ENCODE data around the gene ENPP3.
A peak's percentile ranks its signal among the peaks of the same experiment; 100 is the strongest.
"Not testable (repeated sequence)": the region's sequence is repeated elsewhere in the genome, so short reads cannot be mapped to it uniquely, and the experiment has no call there.

ENPP3 gene

GRCh38 chr6:131685266-131685780 is 48.2 kb downstream of the ENPP3 start:
- DNase-seq, result no peak
- TF ChIP-seq GATA1 (IDR thresholded peaks at IDR 0.05; ENCODE audit: low read depth, low read length) (no peak), POLR2A (IDR thresholded peaks at IDR 0.05; ENCODE audit: low read length) (no peak)

DNA sequence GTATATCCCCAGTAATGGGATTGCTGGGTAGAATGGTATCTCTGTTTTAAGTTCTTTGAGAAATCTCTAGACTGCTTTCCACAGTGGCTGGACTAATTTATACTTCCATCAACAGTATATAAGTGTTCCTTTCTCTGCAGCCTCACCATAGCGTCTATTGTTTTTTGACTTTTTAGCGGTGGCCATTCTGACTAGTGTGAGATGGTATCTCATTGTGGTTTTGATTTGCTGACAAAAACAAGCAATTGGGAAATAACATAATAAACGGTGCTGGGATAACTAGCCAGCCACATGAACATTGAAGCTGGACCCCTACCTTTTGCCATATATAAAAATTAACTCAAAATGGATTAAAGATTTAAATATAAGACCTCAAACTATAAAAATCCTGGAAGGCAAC is 49.9 kb downstream of the ENPP3 start:
- no peak for DNase-seq
- TF ChIP-seq POLR2A (IDR thresholded peaks at IDR 0.05; ENCODE audit: low read length) (no peak), GATA1 (IDR thresholded peaks at IDR 0.05; ENCODE audit: low read depth, low read length) (no peak)

DNA sequence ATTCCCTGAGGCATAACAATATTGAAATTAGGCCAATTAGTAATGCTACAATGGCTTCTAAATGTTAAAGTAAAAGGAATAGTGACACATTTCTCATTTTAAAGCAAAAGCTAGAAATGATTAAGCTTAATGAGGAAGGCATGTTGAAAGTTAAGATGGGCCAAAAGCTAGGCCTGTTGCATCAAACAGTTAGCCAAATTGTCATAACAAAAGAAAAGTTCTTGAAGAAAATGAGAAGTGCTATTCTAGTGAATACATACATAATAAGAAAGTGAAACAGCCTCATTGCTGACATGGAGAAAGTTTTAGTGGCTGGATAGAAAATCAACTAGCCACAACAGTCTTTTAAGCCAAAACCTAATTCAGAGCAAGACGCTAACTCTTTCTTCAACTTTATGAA is 51.2 kb downstream of the ENPP3 start:
- no peak for DNase-seq
- TF ChIP-seq POLR2A (IDR thresholded peaks at IDR 0.05; ENCODE audit: low read length) (no peak), GATA1 (IDR thresholded peaks at IDR 0.05; ENCODE audit: low read depth, low read length) (no peak)

GRCh38 chr6:131692031-131692430 is 54.9 kb downstream of the ENPP3 start:
- DNase-seq, result no peak
- no peak for TF ChIP-seq POLR2A (IDR thresholded peaks at IDR 0.05; ENCODE audit: low read length)
- TF ChIP-seq GATA1 (IDR thresholded peaks at IDR 0.05; ENCODE audit: low read depth, low read length), result no peak

DNA sequence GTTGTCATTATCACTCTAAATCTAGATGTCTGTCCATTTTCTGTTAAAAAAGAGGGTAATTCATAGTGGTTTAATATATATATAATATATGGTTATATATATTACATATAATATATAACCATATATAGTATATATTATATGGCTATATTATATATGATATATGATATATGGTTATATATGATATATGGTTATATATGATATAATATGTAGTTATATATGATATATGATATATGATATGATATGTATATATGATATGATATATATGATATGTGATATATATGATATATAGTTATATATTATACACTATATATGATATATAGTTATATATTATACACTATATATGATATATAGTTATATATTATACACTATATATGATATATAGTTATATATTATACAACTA is 55.5 kb downstream of the ENPP3 start:
- TF ChIP-seq GATA1 (IDR thresholded peaks at IDR 0.05; ENCODE audit: low read depth, low read length) (no peak), POLR2A (IDR thresholded peaks at IDR 0.05; ENCODE audit: low read length) (no peak)
- DNase-seq, result no peak

- TF ChIP-seq POLR2A (IDR thresholded peaks at IDR 0.05; ENCODE audit: low read length) (no peak), GATA1 (IDR thresholded peaks at IDR 0.05; ENCODE audit: low read depth, low read length) (no peak)
- DNase-seq, result no peak
Measured at GRCh38 chr6:131693384-131693783, 56.3 kb downstream of the ENPP3 start.

GRCh38 chr6:131694832-131695426 is 57.8 kb downstream of the ENPP3 start:
- DNase-seq, result peak; percentile 61 to 72
- TF ChIP-seq POLR2A (IDR thresholded peaks at IDR 0.05; ENCODE audit: low read length), result no peak
- TF ChIP-seq GATA1 (IDR thresholded peaks at IDR 0.05; ENCODE audit: low read depth, low read length), result no peak

- TF ChIP-seq GATA1 (IDR thresholded peaks at IDR 0.05; ENCODE audit: low read depth, low read length), result no peak
- TF ChIP-seq POLR2A (IDR thresholded peaks at IDR 0.05; ENCODE audit: low read length), result no peak
- no peak for DNase-seq
Measured at GRCh38 chr6:131696956-131697355, 59.9 kb downstream of the ENPP3 start.

GRCh38 chr6:131700851-131701250 is 63.7 kb downstream of the ENPP3 start:
- DNase-seq, result not testable (repeated sequence)

GRCh38 chr6:131703905-131704304 is 66.8 kb downstream of the ENPP3 start:
- DNase-seq, result not testable (repeated sequence)

GRCh38 chr6:131710917-131711316 is 73.8 kb downstream of the ENPP3 start, which contains the start of gene CTAGE9:
CTAGE9 (minus strand) TSS chr6:131711017; CDS start chr6:131711017, 0 bp downstream.
- not testable (repeated sequence) for DNase-seq

DNA sequence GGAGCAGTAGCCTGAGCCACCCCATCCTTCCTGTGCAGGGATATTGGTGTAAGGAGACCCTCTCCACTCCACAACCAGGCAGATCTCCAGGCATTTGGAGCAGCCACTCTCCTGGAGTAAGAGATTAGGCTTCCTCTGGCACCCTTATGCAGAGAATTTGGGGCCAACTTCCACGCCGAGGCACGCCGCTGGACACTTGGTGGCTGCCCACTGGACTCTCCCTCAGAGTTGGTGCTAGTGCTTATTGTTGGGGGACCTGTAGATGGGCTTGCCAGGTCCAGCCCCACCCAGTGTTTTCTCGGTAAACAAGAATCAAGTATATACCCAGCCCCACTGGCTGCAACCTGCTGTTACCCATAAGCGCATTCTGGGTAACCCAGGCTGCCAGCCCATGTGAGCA is 78.5 kb downstream of the ENPP3 start:
- not testable (repeated sequence) for DNase-seq

DNA sequence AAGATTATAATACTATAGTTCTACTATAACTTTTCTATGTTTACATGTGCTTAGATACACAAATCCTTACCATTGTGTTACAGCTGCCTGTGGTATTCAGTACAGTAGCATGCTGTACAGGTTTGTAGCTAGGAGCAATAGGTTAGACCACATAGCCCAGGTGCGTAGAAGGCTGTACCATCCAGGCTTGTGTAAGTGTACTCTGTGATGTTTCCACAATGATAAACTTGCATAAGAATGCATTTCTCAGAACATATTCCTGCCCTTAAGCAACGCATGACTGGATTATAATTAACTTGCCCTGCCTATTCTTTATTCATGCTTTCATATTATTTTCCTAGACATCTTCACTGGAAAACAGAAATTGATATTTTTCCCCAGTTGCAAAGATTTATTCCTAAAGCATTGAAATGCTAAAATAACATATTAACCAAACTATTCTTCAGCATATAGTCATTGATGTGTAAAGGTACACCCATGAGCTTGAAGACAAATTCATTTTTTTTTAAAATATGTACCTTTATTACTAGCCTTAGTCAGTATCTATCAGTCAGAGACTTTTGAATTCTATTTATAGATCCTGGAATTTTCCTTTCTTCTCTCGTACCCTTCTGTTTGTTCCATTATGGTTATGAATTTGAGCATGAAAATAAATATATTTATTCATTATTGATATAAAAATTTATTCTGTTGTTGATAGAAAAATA is 80.9 kb downstream of the ENPP3 start:
- DNase-seq, result no peak

DNA sequence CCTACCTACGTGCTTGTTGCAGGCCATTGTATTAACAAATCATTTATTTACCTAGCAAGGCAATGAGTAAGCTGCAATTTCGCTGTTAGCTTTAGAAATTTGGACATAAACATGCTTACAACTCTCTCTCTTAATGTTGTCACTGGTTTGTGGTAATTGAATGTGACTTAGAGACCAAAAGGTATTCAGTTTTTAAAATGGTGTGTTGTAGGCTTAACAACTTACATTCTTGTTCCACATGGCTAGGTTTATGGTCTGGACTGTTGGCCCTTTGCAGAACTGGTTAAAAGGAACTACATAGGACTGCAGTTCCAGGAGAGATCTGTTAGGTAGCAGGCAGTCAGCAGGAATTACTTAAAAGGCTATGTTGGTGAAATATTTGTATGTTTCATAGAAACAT is 84.1 kb downstream of the ENPP3 start:
- no peak for DNase-seq
- no peak for TF ChIP-seq GATA1 (IDR thresholded peaks at IDR 0.05; ENCODE audit: low read depth, low read length)
- TF ChIP-seq POLR2A (IDR thresholded peaks at IDR 0.05; ENCODE audit: low read length), result no peak

More for the DNA sequence above, 80.9 kb downstream of the ENPP3 start:
- TF ChIP-seq GATA1 (IDR thresholded peaks at IDR 0.05; ENCODE audit: low read depth, low read length), result no peak
- no peak for TF ChIP-seq POLR2A (IDR thresholded peaks at IDR 0.05; ENCODE audit: low read length)

- DNase-seq, result no peak
- TF ChIP-seq POLR2A (IDR thresholded peaks at IDR 0.05; ENCODE audit: low read length) (no peak), GATA1 (IDR thresholded peaks at IDR 0.05; ENCODE audit: low read depth, low read length) (no peak)
Measured at GRCh38 chr6:131724114-131724513, 87.0 kb downstream of the ENPP3 start.
